Epithelial cell of esophagus (primary cell): ENCODE results near the gene EIF1.

Source experiments
- DNase-seq: peaks from one replicate; pipeline ENCODE4 v3.0.0; 2010; ENCODE audit warnings: low read depth
- H3K4me3 ChIP-seq: 2 replicates; pipeline ENCODE4 v1.5.1; 2011; ENCODE audit warnings: mild to moderate bottlenecking, low read length, control low read depth
- CTCF ChIP-seq: IDR thresholded peaks from 2 replicates; pipeline ENCODE4 v1.5.1; 2011; ENCODE audit warnings: low read depth, mild to moderate bottlenecking, low read length, control low read depth, inconsistent platforms; ENCODE audit not compliant: insufficient read depth; ENCODE audit errors: missing control alignments

Gene EIF1

GRCh38 chr17:41647940-41648410 is 40.7 kb upstream of the EIF1 start:
- H3K4me3 ChIP-seq, result no peak overlapping the region
- peak; percentile 88 for TF ChIP-seq CTCF
- peak; percentile 77 for DNase-seq

GRCh38 chr17:41648411-41649195 is 40.1 kb upstream of the EIF1 start:
- TF ChIP-seq CTCF, result peak; percentile 92
- DNase-seq, result peak; percentile 89
- H3K4me3 ChIP-seq, result no peak overlapping the region

GRCh38 chr17:41649923-41650519 is 38.7 kb upstream of the EIF1 start:
- H3K4me3 ChIP-seq, result no peak overlapping the region
- no peak for DNase-seq
- TF ChIP-seq CTCF, result no peak

- no peak overlapping the region for H3K4me3 ChIP-seq
- TF ChIP-seq CTCF, result no peak
Observed at GRCh38 chr17:41650794-41651624, 37.7 kb upstream of the EIF1 start.

GRCh38 chr17:41651625-41652460 is 36.8 kb upstream of the EIF1 start:
- DNase-seq, result peak; percentile 97
- TF ChIP-seq CTCF, result no peak
- H3K4me3 ChIP-seq, result no peak overlapping the region

More at GRCh38 chr17:41650794-41651624, 37.7 kb upstream of the EIF1 start:
- no peak for DNase-seq

- DNase-seq, result no peak
- no peak overlapping the region for H3K4me3 ChIP-seq
- TF ChIP-seq CTCF, result no peak
Observed at GRCh38 chr17:41652461-41652970, 36.2 kb upstream of the EIF1 start.
